ENCODE measurements around the gene HMGN1. TPM values are rescaled to one million over a fixed set of nuclear protein-coding genes. Genes with fewer than 3 reads are reported as not detected.

Gene HMGN1, protein sequence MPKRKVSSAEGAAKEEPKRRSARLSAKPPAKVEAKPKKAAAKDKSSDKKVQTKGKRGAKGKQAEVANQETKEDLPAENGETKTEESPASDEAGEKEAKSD
- 125 and 165 TPM in 2 replicates for total RNA-seq

DNA sequence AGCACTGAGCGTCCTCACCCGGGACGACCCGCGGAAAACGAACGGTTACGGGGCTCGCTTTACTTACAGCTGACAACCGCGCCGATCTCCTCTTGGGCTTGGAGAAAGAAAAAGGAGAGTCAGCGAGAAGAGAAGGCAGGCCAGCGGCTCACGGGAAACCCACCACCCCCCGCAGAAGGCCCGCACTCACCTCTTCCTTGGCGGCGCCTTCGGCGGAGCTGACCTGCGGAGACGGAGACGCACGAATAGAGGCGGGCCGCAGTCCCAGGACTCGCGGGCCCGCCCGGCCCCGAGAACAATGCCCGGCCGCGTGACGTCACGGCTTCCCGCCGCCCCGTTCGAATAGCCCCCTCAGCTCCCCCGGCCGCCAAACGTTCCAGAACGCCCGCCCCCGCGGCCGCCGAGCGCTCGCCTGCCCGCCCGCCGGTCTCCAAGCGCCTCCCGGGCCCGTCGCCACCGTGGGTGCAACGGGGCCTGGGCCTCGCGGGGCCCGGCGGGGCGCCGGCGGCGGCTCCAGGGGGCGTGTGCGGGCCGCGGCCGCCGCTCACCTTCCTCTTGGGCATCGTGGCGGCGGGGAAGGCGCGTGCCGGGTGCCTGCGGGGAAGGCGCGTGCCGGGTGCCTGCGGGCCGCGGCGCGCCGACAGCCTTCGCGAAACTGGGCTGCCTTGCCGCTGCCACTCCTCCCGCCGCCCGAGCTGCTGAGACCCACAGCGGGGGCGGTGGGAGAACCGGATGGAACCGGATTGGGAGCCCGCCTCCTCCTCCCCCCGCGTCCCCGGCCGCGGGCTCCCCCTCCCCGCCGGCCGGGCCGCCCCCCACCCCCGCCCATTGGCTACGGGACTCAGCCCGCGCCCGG lies at the start of gene HMGN1:
Gene HMGN1, minus strand, starts transcription at position 734 of the 856 bp plus-strand sequence. Its CDS starts 171 bp downstream, at position 563.

DNA sequence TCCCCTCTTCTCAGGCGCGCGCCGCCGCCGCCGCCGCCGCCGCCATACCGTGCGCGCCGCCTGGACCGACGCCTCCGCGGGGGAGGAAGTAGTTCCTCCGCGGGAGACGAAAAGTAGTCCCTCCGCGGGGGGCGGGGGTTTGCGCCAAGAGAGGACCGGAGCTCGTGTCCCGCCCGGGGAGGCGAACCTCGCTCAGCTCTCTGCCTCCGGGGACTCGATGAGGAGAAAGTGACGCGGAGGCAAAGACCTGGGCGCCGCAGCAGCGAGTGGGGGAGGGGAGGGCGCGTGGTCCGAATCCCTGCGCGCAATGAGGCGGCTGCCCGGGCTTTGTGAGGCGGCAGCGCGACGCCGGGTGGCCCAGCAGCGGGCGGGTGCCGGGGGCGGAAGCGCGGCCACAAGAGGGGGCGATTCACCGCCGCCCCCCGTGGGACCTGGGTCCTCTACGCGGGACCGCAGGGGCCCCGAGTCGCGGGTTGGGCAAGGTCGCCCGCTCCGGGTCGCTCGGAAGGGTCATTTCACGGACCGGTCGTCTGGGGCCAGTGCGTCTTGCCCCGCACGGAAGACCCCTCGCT lies 35.2 kb downstream of the HMGN1 start, which contains the start of gene BRWD1:
Gene BRWD1, minus strand, starts transcription at position 62 of the 572 bp plus-strand sequence. CDS start 141 bp downstream, outside the sequence.

Other genes starting within 250 kb of the HMGN1 start
- gene PSMG1, start 165.6 kb downstream of the HMGN1 start, total RNA-seq, result 35.6 and 45.9 TPM in 2 replicates
- 16.9 and 20.9 TPM in 2 replicates for gene BRWD1, start 35.5 kb downstream of the HMGN1 start, total RNA-seq
- gene LCA5L, start 96.7 kb upstream of the HMGN1 start, total RNA-seq, result 1.2 and 2.5 TPM in 2 replicates
- gene SH3BGR, start 102.9 kb upstream of the HMGN1 start, total RNA-seq, result 0.23 and 3.1 TPM in 2 replicates

Measured in pericardium fibroblast (primary cell).